Measurements from ENCODE around the gene MARCKSL1.

DNA sequence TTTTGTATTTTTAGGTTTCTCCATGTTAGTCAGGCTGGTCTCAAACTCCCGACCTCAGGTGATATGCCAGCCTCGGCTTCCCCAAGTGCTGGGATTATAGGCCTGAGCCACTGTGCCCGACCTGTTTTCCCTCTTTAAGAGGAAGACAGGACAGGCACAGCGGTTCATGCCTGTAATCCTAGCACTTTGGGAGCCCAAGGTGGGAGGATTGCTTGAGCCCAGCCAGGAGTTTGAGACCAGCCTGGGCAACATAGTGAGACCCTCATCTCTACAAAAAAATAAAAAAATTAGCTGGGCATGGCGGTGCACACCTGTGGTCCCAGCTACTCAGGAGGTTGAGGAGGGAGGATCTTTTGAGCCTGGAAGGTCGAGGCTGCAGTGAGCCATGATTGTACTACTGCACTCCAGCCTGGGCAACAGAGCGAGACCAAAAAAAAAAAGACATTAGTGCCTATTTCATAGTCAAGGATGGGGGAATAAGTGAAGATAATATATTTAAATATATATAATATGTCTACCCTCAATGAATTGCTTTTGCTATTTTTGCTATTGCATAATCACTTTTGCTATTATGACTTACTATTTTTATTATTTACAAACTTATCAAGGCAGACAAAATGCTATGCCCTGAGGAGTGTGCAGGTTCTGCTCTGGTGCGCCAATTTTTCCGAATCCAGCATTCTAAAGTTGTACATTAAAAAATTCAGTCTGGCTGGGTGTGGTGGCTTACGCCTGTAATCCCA lies 17.7 kb downstream of the MARCKSL1 start:
- TF ChIP-seq, protein P1, sequence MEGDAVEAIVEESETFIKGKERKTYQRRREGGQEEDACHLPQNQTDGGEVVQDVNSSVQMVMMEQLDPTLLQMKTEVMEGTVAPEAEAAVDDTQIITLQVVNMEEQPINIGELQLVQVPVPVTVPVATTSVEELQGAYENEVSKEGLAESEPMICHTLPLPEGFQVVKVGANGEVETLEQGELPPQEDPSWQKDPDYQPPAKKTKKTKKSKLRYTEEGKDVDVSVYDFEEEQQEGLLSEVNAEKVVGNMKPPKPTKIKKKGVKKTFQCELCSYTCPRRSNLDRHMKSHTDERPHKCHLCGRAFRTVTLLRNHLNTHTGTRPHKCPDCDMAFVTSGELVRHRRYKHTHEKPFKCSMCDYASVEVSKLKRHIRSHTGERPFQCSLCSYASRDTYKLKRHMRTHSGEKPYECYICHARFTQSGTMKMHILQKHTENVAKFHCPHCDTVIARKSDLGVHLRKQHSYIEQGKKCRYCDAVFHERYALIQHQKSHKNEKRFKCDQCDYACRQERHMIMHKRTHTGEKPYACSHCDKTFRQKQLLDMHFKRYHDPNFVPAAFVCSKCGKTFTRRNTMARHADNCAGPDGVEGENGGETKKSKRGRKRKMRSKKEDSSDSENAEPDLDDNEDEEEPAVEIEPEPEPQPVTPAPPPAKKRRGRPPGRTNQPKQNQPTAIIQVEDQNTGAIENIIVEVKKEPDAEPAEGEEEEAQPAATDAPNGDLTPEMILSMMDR (IDR thresholded peaks at IDR 0.05; ENCODE audit: insufficient read depth, low read depth, low read length) = no peak
- no peak for TF ChIP-seq EZH2 (IDR thresholded peaks at IDR 0.05; ENCODE audit: insufficient read depth, low read length)
